Choroid plexus epithelial cell (primary cell): ENCODE results near the gene DGKI.

Experiments
- DNase-seq: peaks from one replicate; pipeline ENCODE4 v3.0.0-alpha.2; 2010; ENCODE audit warnings: low read depth
- H3K4me3 ChIP-seq: 2 replicates; pipeline ENCODE4 v1.5.1; 2011; ENCODE audit warnings: low read depth, mild to moderate bottlenecking, control low read depth, low read length, moderate library complexity
- CTCF ChIP-seq: conservative IDR thresholded peaks from 2 replicates; pipeline ENCODE4 v1.5.1; 2011; ENCODE audit warnings: low read depth, mild to moderate bottlenecking, control low read depth, inconsistent platforms, low read length, moderate library complexity

Gene DGKI

GRCh38 chr7:137345799-137346449 is 500.9 kb downstream of the DGKI start:
- no peak for DNase-seq
- H3K4me3 ChIP-seq = no peak overlapping the region
- no peak for TF ChIP-seq CTCF

GRCh38 chr7:137343281-137343841 is 503.4 kb downstream of the DGKI start, which contains the start of gene PTN:
PTN (minus strand) TSS chr7:137343733; CDS start chr7:137254973, 88,760 bp downstream.
- peak; percentile 3 for TF ChIP-seq CTCF
- DNase-seq = peak; percentile 36
- H3K4me3 ChIP-seq = peak within 1 kb of the TSS; percentile 55

GRCh38 chr7:137342828-137343261 is 503.9 kb downstream of the DGKI start:
- TF ChIP-seq CTCF = no peak
- DNase-seq = peak; percentile 4
- peak overlapping the region; percentile 55 for H3K4me3 ChIP-seq

- no peak overlapping the region for H3K4me3 ChIP-seq
- peak; percentile 17 for DNase-seq
- no peak for TF ChIP-seq CTCF
These were observed 504.5 kb downstream of the DGKI start for GRCh38 chr7:137342265-137342664.

- TF ChIP-seq CTCF = peak; percentile 45
- peak; percentile 11 for DNase-seq
These were observed 508.9 kb downstream of the DGKI start for GRCh38 chr7:137337902-137338301.

GRCh38 chr7:137335814-137336213 is 511.0 kb downstream of the DGKI start:
- TF ChIP-seq CTCF = no peak
- DNase-seq = no peak
- H3K4me3 ChIP-seq = no peak overlapping the region

More at GRCh38 chr7:137337902-137338301, 508.9 kb downstream of the DGKI start:
- H3K4me3 ChIP-seq = no peak overlapping the region

- no peak for TF ChIP-seq CTCF
- no peak overlapping the region for H3K4me3 ChIP-seq
- DNase-seq = no peak
These were observed 515.4 kb downstream of the DGKI start for GRCh38 chr7:137331378-137331777.
